ENCODE data around the gene IGF2BP2.

The IGF2BP2 gene

GRCh38 chr3:185852635-185853034, 27.8 kb upstream of the IGF2BP2 start:
- TF ChIP-seq CTCF (IDR thresholded peaks at IDR 0.05; ENCODE audit: control insufficient read depth, insufficient read depth, low read depth, low read length, missing control alignments) = no peak
- DNase-seq (ENCODE audit: low read depth) = no peak

GRCh38 chr3:185851959-185852358, 27.1 kb upstream of the IGF2BP2 start:
- no peak overlapping the region for H3K4me3 ChIP-seq (ENCODE audit: control insufficient read depth, low read depth, low read length)
- DNase-seq (ENCODE audit: low read depth) = no peak
- no peak for TF ChIP-seq CTCF (IDR thresholded peaks at IDR 0.05; ENCODE audit: control insufficient read depth, insufficient read depth, low read depth, low read length, missing control alignments)

More at GRCh38 chr3:185852635-185853034, 27.8 kb upstream of the IGF2BP2 start:
- H3K4me3 ChIP-seq (ENCODE audit: control insufficient read depth, low read depth, low read length) = no peak overlapping the region

- DNase-seq (ENCODE audit: low read depth) = no peak
- no peak for TF ChIP-seq CTCF (IDR thresholded peaks at IDR 0.05; ENCODE audit: control insufficient read depth, insufficient read depth, low read depth, low read length, missing control alignments)
- no peak overlapping the region for H3K4me3 ChIP-seq (ENCODE audit: control insufficient read depth, low read depth, low read length)
Observed at GRCh38 chr3:185851046-185851445, 26.2 kb upstream of the IGF2BP2 start.

- TF ChIP-seq CTCF (IDR thresholded peaks at IDR 0.05; ENCODE audit: control insufficient read depth, insufficient read depth, low read depth, low read length, missing control alignments) = no peak
- DNase-seq (ENCODE audit: low read depth) = no peak
Observed at GRCh38 chr3:185847506-185847905, 22.7 kb upstream of the IGF2BP2 start.

GRCh38 chr3:185846037-185846436, 21.2 kb upstream of the IGF2BP2 start:
- H3K4me3 ChIP-seq (ENCODE audit: control insufficient read depth, low read depth, low read length) = no peak overlapping the region
- DNase-seq (ENCODE audit: low read depth) = no peak
- no peak for TF ChIP-seq CTCF (IDR thresholded peaks at IDR 0.05; ENCODE audit: control insufficient read depth, insufficient read depth, low read depth, low read length, missing control alignments)

More at GRCh38 chr3:185847506-185847905, 22.7 kb upstream of the IGF2BP2 start:
- H3K4me3 ChIP-seq (ENCODE audit: control insufficient read depth, low read depth, low read length) = no peak overlapping the region

GRCh38 chr3:185844051-185844450, 19.2 kb upstream of the IGF2BP2 start:
- DNase-seq (ENCODE audit: low read depth) = no peak
- no peak overlapping the region for H3K4me3 ChIP-seq (ENCODE audit: control insufficient read depth, low read depth, low read length)
- TF ChIP-seq CTCF (IDR thresholded peaks at IDR 0.05; ENCODE audit: control insufficient read depth, insufficient read depth, low read depth, low read length, missing control alignments) = no peak

- DNase-seq (ENCODE audit: low read depth) = no peak
- H3K4me3 ChIP-seq (ENCODE audit: control insufficient read depth, low read depth, low read length) = no peak overlapping the region
- TF ChIP-seq CTCF (IDR thresholded peaks at IDR 0.05; ENCODE audit: control insufficient read depth, insufficient read depth, low read depth, low read length, missing control alignments) = no peak
Observed at GRCh38 chr3:185843635-185844034, 18.8 kb upstream of the IGF2BP2 start.

Data from AG09309 (cell line).